GM12878 (cell line): ENCODE results near the gene CCDC181. TPM values are rescaled to one million over a fixed set of nuclear protein-coding genes. Genes with fewer than 3 reads are reported as not detected.

Experiments used
- ATAC-seq: fragments of 200-7000 bp; cut with Tn5 transposase; 3 replicates; pipeline ENCODE4 v1.9.1; 2020; ENCODE audit warnings: mild to moderate bottlenecking, moderate library complexity
- BruUV-seq: library from RNA; stranded (reverse); fragments of 400-500 nt; replicated peaks from 2 replicates; lab custom pipeline; 2021; lab: Mats Ljungman, UMichigan
- CTCF ChIA-PET: fragments of 300-600 bp; sonication (Branson Sonifier 250); formaldehyde crosslinking; extraction: SDS; loops from one replicate; lab custom pipeline; 2021; ENCODE audit warnings: inconsistent platforms; lab: Yijun Ruan, JAX
- POLR2A ChIA-PET: fragments of 350-600 bp; formaldehyde crosslinking; extraction: SDS; loops from one replicate; lab custom pipeline; 2021; ENCODE audit warnings: inconsistent platforms; lab: Charles Lee
- RAD21 ChIA-PET: fragments of 300-600 bp; sonication (Branson Sonifier 250); formaldehyde crosslinking; loops from one replicate; lab custom pipeline; 2023; ENCODE audit warnings: antibody characterized with exemption; ENCODE audit not compliant: unreplicated experiment; lab: Charles Lee
- SMC1A ChIA-PET: fragments of 300-600 bp; sonication (Branson Sonifier 250); formaldehyde crosslinking; loops from one replicate; lab custom pipeline; 2023; ENCODE audit not compliant: unreplicated experiment, uncharacterized antibody; lab: Charles Lee
- DNase-seq: peaks from one replicate; pipeline ENCODE4 v3.0.0-alpha.2; 2011; ENCODE audit warnings: low read depth, low spot score
- FAIRE-seq: peaks from 3 replicates; lab custom pipeline; 2011; peaks lifted over from hg19 to GRCh38; lab: Jason Lieb, UNC
- H2AFZ ChIP-seq: 2 replicates; pipeline ENCODE4 v1.6.0; 2011; ENCODE audit warnings: low read depth, low read length, control low read depth; ENCODE audit not compliant: control insufficient read depth
- H3K27ac ChIP-seq: 2 replicates; pipeline ENCODE4 v1.5.1; 2011; ENCODE audit warnings: control low read depth; ENCODE audit not compliant: control insufficient read depth, insufficient read depth
- H3K27me3 ChIP-seq, 2 experiments: replicated peaks in 1 of 2; 2 replicates each; pipeline versions ENCODE4 v1.6.0 to v1.6.1; 2011; ENCODE audit warnings: low read length in 1 of 2; ENCODE audit not compliant: control insufficient read depth in 2 of 2, insufficient read depth in 2 of 2
- H3K36me3 ChIP-seq, 2 experiments: 2 replicates each; pipeline ENCODE4 v1.5.1; 2011; ENCODE audit warnings: low read length in 1 of 2; ENCODE audit not compliant: control insufficient read depth in 2 of 2, insufficient read depth in 2 of 2
- H3K4me1 ChIP-seq: 2 replicates; pipeline ENCODE4 v1.6.1; 2011; ENCODE audit warnings: mild to moderate bottlenecking, low read length, moderate library complexity, mixed read lengths; ENCODE audit not compliant: control insufficient read depth, insufficient read depth
- H3K4me2 ChIP-seq: 2 replicates; pipeline ENCODE4 v1.6.0; 2011; ENCODE audit warnings: control low read depth; ENCODE audit not compliant: control insufficient read depth, insufficient read depth
- H3K4me3 ChIP-seq: fragments of 200-600 bp; sonication (generic); 2 replicates; pipeline ENCODE4 v1.5.1; 2016
- H3K79me2 ChIP-seq: 2 replicates; pipeline ENCODE4 v1.6.0; 2011; ENCODE audit warnings: low read length; ENCODE audit not compliant: control insufficient read depth, insufficient read depth
- H3K9ac ChIP-seq: 2 replicates; pipeline ENCODE4 v1.8.0; 2011; ENCODE audit warnings: low read length, control low read depth, mixed read lengths; ENCODE audit not compliant: control insufficient read depth, insufficient read depth
- H3K9me3 ChIP-seq: replicated peaks from 3 replicates; pipeline ENCODE4 v1.5.1; 2011; ENCODE audit warnings: mild to moderate bottlenecking, low read length; ENCODE audit not compliant: control insufficient read depth, insufficient read depth
- H4K20me1 ChIP-seq: 2 replicates; pipeline ENCODE4 v1.6.0; 2011; ENCODE audit not compliant: control insufficient read depth, insufficient read depth
- EED ChIP-seq: sonication (generic); IDR thresholded peaks from 2 replicates; pipeline ENCODE4 v1.6.1; 2016; ENCODE audit warnings: antibody characterized with exemption, low read depth
- EZH2 ChIP-seq: IDR thresholded peaks from 2 replicates; pipeline ENCODE4 v1.6.1; 2012; ENCODE audit warnings: low read depth, mild to moderate bottlenecking, control low read depth, inconsistent platforms, low read length, borderline replicate concordance; ENCODE audit not compliant: control insufficient read depth
- NBN ChIP-seq: fragments of 450-650 bp; IDR thresholded peaks from 2 replicates; pipeline ENCODE4 v1.6.1; 2016
- PAX5 ChIP-seq: IDR thresholded peaks from 2 replicates; pipeline ENCODE4 v1.6.1; 2011; ENCODE audit warnings: low read depth, low read length, borderline replicate concordance
- POLR2A ChIP-seq: IDR thresholded peaks from 2 replicates; pipeline ENCODE4 v1.6.1; 2011; ENCODE audit warnings: low read depth, mild to moderate bottlenecking, low read length
- RUNX3 ChIP-seq: IDR thresholded peaks from 2 replicates; pipeline ENCODE4 v1.6.1; 2012; ENCODE audit warnings: low read length, inconsistent platforms
- whole genome bisulfite sequencing: methylation state at CpG from one replicate; pipeline ENCODE4 v1.1.6; 2016; ENCODE audit warnings: low lambda C conversion rate; ENCODE audit not compliant: insufficient replicate concordance, insufficient coverage; ENCODE audit errors: missing lambda C conversion rate; 5-methylcytosine and 5-hydroxymethylcytosine counted together
- in situ Hi-C: fragments of 300-500 bp; cut with MboI; formaldehyde crosslinking; loops from 9 replicates; pipeline ENCODE4 v1.14.3; 2018; ENCODE audit warnings: mixed read lengths
- intact Hi-C: fragments of 100-400 bp; cut with micrococcal nuclease; formaldehyde crosslinking; loops from one replicate; pipeline ENCODE4 v1.14.2; 2022; ENCODE audit not compliant: unreplicated experiment
- polyA plus RNA-seq, 11 experiments: library from polyadenylated mRNA; depleted of rRNA in 4 of 11; unstranded in 6 of 11; stranded (reverse) in 5 of 11; fragments of >200 nt; fragmentation: Nextera tagmentation in 4 of 11; fragmentation: Illumina TruSeq in 1 of 11; extraction: Ambion mirVana in 4 of 11; extraction: Trizol in 1 of 11; gene quantifications; 1 replicate in 1 of 11; 2 replicates in 10 of 11; pipeline versions ENCODE4 v1.2.1 to v1.2.3, GENCODE V29; 2011 to 2016; ENCODE audit warnings: inconsistent platforms in 2 of 11, missing spikeins in 2 of 11, low read depth in 1 of 11
- total RNA-seq, 4 experiments: library from RNA; depleted of rRNA in 3 of 4; stranded (reverse); fragments of >200 nt in 3 of 4; fragmentation: Illumina TruSeq in 1 of 4; extraction: Trizol in 1 of 4; gene quantifications; 2 replicates each; pipeline versions ENCODE4 v1.2.1 to v1.2.3, GENCODE V29; 2013 to 2021

The CCDC181 gene
- total and polyA plus RNA-seq, 10 of the 15 experiments (the other 5 are each of a cell fraction or from before 2014, with no cell fraction given): not detected

DNA sequence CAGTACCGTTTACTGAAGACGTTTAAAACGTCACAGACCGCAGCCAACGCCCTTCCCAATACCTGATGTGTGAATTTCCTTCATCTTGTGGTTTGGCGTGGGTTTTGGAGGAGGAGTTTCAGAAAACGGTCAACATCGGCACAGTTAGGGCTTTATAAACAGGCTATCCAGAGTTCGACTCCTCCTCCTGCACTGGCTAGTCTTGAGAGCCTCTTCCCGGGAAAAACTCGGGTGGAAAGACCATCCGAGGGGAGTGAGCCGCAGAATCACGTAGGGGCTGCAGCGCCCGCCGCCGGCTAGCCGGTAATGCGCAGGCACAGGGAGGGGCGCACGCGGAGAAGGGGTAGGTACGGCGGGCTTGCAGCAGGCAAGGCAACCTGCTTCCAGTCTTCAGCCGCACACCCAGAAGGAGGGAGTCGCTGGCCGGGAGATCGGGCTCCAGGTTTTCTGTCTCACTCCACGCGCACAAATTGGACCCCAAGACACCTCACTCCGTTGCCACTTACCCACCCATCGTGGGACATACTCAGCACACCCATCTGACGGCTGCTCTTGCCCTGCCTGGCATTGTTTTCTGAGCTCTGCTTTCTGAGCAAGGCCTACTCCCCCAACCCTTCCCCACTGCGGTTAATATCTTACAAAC is 33.0 kb upstream of the CCDC181 start:
- H3K9me3 ChIP-seq: peaks cover 2% of the 10 kb centered on the region; the same call in 2 of the 3 replicates
- no peaks in the 10 kb centered on the region for H3K4me1 ChIP-seq
- no peak overlapping the region for H2AFZ ChIP-seq
- RAD21 ChIA-PET: no interaction called here
- BruUV-seq: no TSS peak
- POLR2A ChIA-PET: no interaction called here
- H3K4me3 ChIP-seq: no peak overlapping the region
- H3K4me2 ChIP-seq: 0 out of 2 replicates have a peak overlapping the region, but pooled peaks have one; percentile 1
- no peaks in the 10 kb centered on the region for H3K36me3 ChIP-seq
- H3K9ac ChIP-seq: no peak overlapping the region
- TF ChIP-seq RUNX3 (peak; percentile 56), PAX5 (no peak), EED (no peak), NBN (no peak), POLR2A (no peak)
- no peaks in the 10 kb centered on the region for H3K79me2 ChIP-seq
- H4K20me1 ChIP-seq: no peaks in the 10 kb centered on the region
- H3K27me3 ChIP-seq: no peaks in the 10 kb centered on the region
- CTCF ChIA-PET: interaction anchor here (1.5 kb wide), 1 partner anchor 10 kb away, joined by 4 read pairs; no protein-coding TSS in a partner anchor
- no peak for ATAC-seq
- in situ Hi-C loops (no loop called here), intact Hi-C loops (no loop called here)
- WGBS: 53% methylated on average over 25 of the region's 35 CpGs
- no peak for FAIRE-seq
- DNase-seq: no peak
- SMC1A ChIA-PET: no interaction called here
- no peak overlapping the region for H3K27ac ChIP-seq

DNA sequence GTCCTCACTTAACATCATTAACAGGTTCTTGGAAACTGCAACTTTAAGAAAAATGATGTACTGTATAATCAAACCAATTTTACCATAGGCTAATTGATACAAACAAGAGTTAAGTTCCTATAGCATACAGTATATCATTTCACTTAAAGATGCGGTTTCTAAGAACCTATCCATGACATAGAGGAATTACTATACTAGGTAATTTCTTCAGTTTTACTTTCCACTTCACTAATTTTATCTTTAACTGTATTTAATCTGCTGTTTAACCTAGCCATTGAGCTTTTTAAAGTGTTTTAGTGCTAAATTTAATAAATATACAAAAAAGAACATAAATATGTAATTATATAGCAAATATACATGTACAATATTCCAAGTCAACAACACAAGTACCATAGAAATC is 30.2 kb upstream of the CCDC181 start:
- DNase-seq (no peak), FAIRE-seq (no peak), ATAC-seq (no peak)
- intact Hi-C loops: no loop called here
- BruUV-seq: no TSS peak
- no peak overlapping the region for H3K4me3 ChIP-seq
- H3K4me1 ChIP-seq: no peaks in the 10 kb centered on the region
- no peaks in the 10 kb centered on the region for H3K36me3 ChIP-seq
- in situ Hi-C loops: no loop called here
- RAD21 ChIA-PET: no interaction called here
- no peak for TF ChIP-seq EZH2
- no peaks in the 10 kb centered on the region for H4K20me1 ChIP-seq
- 92% methylated on average over 1 of the region's 1 CpG for WGBS
- H3K27me3 ChIP-seq: no peaks in the 10 kb centered on the region
- no peak overlapping the region for H3K4me2 ChIP-seq
- peaks cover 2% of the 10 kb centered on the region; the same call in 2 of the 3 replicates for H3K9me3 ChIP-seq
- CTCF ChIA-PET: no interaction called here
- H2AFZ ChIP-seq: no peak overlapping the region
- H3K9ac ChIP-seq: no peak overlapping the region
- H3K27ac ChIP-seq: no peak overlapping the region
- SMC1A ChIA-PET: no interaction called here
- POLR2A ChIA-PET: no interaction called here
- no peaks in the 10 kb centered on the region for H3K79me2 ChIP-seq
